DMS53 (cell line): Measurements from ENCODE around the gene C15orf40.
A peak's percentile ranks its signal among the peaks of the same experiment; 100 is the strongest.
"Not testable (repeated sequence)": the region's sequence is repeated elsewhere in the genome, so short reads cannot be mapped to it uniquely, and the experiment has no call there.

Source experiments
- DNase-seq: peaks from one replicate; lab custom pipeline; 2025; lab: John Stamatoyannopoulos, UW

Gene C15orf40

GRCh38 chr15:82952158-82953081 is 59.0 kb downstream of the C15orf40 start, which contains the start of gene HOMER2:
HOMER2 (minus strand) TSS chr15:82952720; CDS start chr15:82952535, 185 bp downstream.
- peak; percentile 53 for DNase-seq

DNA sequence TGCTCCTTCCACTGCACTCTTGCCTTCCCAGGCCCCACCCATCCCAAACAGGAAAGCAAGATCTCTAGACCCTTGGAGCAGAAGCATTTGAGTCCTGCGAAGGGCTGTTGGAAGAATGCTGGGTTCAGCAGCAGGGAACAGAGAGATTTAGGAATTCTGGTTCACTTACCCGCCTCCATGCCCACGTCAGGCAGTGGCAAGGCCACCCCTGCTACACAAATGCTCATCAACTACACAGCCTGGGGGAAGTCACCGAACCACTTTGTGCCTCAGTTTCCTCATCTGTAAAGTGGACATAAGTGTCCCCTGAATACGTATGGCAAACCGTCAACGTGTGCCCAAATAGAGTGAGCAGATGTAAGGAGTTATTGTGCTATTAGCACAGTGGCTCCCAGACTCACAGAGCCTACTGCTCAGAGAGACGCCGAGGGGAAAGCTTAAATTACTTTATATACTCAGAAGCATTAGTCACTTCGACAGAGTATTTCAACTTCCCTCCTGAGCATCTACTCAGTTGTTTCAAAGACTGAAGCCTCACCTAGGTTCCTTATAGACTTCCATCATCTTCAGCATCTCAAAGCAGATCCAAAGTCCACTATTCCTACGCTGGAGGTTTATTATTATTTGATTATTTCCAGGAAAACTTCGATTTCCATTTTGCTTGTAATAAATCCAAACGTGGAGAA is 59.8 kb downstream of the C15orf40 start:
- DNase-seq: peak; percentile 20

DNA sequence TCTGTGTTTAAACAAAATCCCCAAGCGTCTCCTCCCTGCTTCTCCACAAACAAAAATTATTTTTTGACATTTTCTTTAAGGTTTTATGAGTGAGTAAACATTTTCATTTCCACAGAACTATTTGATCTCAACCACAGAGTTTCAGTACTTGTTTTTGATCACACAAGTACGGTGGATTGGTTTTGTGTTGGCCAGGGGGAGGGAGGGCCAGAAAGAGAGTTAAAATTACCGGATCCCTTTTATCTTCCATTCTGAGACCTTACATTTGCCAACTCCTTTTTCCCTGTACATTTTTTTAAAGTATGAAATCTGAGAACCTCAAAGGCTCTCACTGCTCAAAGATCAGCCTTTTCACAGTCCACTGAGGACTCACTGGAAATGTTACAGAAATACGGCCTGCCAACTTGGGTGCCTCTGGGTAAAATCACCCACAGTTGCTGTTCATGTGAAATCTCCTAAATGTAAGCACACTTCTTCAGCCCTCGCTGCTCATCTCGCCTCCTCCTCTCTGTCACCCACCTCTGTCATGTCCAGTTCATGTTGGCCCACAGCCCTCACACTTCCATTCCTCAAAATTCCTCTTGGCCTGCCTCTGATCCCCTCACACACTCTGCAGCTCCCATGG is 60.6 kb downstream of the C15orf40 start:
- no peak for DNase-seq

DNA sequence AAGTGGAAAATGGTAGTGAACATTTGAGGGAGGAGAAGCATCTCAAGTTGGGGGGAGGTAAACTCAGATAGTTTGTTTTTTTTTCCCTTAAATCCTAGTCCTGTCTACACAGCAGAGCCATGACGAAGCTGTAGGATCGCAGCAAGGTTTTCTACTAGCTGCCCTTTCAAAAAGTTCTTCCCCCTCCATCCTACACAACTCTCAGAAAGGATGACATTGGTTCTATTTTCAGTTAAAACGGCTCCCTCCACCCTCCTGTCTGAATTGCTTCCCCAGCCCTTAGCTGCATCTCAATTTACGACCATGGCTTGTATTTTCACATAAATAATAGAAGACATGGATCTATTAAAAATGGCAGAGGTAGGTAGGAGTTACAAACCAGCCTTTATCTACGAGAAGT is 61.1 kb downstream of the C15orf40 start:
- DNase-seq: no peak

- DNase-seq: no peak
These were observed 65.2 kb downstream of the C15orf40 start for GRCh38 chr15:82946155-82946701.

DNA sequence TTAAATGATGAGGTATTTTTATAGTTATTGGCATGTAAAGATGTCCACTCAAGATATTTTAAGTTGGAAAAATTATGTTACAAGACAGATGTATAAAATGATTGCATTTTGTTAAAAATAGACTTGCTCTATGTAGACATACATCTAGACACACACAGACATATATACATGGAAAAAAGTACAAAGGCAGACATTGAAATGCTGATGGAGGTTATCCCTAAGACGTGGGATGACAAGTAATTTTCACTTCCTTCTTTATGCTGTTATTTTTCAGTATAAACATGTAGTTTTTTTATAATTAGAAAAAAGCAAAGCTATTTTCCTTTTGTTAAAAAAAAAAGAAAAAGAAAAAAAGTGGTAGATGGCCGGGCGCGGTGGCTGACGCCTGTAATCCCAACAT is 66.1 kb downstream of the C15orf40 start:
- no peak for DNase-seq

DNA sequence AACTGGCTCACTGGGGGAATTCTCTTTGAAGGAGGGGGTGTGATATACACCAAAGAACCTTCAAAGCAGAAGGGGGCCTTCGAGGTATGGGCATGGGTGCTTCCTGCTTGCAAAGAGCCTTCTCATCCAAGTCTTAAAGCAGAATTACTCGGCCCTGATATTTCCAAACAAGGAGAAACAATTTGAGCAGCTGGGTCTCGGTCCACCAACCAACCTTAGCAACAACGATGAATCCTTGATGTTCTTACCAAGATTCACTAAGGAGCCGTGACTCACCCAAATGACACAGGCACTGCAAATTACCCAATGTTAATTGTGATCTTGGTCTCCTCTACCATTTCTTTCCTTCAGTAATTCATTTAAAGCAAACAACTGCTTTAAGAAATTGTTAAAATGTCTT is 66.6 kb downstream of the C15orf40 start:
- DNase-seq: no peak

- no peak for DNase-seq
These were observed 67.4 kb downstream of the C15orf40 start for GRCh38 chr15:82944056-82944455.

DNA sequence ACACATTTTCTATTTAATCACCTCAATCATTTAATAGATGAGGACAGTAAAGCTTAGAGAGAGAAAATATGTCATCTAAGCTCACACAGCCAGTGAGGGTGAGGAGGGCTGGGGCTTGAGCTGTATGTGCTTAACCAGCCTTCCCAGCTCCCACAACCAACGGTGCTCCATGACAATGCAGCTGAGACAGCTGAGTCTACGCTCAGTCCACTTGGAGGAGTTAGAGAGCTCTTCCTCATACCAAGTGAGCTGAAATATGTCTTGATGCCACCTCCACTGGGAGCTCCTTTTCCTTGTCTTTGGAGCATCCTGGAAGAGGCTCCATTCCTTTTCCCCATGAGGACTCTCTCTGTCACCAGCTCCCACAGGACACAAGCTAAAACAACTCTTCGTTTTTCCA is 68.3 kb downstream of the C15orf40 start:
- DNase-seq: no peak

DNA sequence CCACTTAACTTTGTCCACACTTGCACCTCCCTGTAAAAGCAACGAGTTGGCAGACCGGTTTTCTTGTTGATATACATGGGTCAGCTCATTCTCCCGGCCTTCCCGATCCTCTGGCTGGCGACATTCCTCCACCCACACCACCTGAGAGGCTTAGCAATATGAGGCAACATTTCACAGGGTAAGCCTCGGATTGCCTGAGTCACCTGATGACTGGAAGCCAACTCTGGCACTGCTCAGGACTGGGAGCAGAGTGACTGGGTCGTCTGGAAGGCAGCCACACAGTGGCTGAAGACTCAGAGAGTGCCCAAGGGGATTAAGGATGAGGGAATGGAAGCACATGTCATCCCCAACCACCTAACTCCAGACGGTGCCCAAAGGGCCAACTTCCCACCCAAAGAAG is 68.7 kb downstream of the C15orf40 start:
- peak; percentile 23 for DNase-seq

DNA sequence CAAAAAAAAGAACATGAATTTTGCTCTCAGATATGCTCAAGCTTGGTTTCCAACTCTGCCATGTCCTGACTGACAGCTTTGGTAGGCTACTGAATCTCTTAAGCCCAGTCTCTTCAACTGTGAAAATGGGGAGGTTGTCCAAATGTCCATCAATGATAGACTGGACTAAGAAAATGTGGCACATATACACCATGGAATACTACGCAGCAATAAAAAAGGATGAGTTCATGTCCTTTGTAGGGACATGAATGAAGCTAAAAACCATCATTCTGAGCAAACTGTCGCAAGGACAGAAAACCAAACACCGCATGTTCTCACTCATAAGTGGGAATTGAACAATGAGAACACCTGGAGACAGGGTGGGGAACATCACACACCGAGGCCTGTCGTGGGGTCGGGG is 71.8 kb downstream of the C15orf40 start:
- DNase-seq: not testable (repeated sequence)
